ENCODE data around the gene MAGI1. TPM values are rescaled to one million over a fixed set of nuclear protein-coding genes. Genes with fewer than 3 reads are reported as not detected.
A peak's percentile ranks its signal among the peaks of the same experiment; 100 is the strongest.

Gene MAGI1
- total RNA-seq, 1 donor from 2014 or later = 18.7 TPM

DNA sequence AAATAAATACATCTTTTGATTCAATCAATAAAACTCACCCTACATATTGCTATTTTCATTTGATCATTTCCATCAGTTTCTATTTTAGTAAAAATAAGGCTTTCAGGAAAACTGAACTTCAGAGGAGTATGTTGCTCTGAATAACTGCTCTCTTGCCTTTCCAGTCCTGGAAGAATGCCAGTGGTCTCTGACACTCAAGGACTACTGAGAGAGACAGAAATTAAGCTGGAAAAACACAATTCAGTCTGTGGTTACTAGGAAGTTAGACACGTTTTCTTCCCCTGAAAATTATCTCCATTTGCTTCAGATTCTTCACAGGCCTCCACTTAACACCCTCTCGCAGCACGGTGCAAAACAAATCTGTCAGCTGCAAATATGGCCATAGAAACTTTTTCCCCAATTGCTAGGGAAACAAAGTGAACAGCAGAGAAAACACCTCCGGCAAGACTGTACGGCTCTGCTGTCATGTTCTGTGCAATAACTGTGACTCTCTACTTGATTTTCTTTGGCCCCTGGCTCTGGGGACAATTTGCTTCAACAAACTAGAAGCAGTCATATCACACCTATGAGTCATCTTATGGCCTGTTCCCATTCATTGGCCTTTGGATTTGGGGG, 353.0 kb downstream of the MAGI1 start:
- Mint-ChIP-seq H3K27ac (ENCODE audit: unreplicated experiment) (peak overlapping the region; percentile 65), H3K27me3 (ENCODE audit: low read depth) (no peaks in the 10 kb centered on the region), H3K36me3 (ENCODE audit: low read depth) (no peaks in the 10 kb centered on the region), H3K4me1 (ENCODE audit: low read depth) (peaks cover 19% of the 10 kb centered on the region), H3K4me3 (ENCODE audit: unreplicated experiment) (no peak overlapping the region), H3K9me3 (ENCODE audit: low read depth) (no peaks in the 10 kb centered on the region)
- no peak for TF ChIP-seq CTCF (IDR thresholded peaks at IDR 0.05)
- DNase-seq (ENCODE audit: low spot score) = no peak

- DNase-seq (ENCODE audit: low spot score) = no peak
- Mint-ChIP-seq H3K4me3 (ENCODE audit: unreplicated experiment) (no peak overlapping the region), H3K36me3 (ENCODE audit: low read depth) (no peaks in the 10 kb centered on the region), H3K27ac (ENCODE audit: unreplicated experiment) (no peak overlapping the region), H3K4me1 (ENCODE audit: low read depth) (peaks cover 6% of the 10 kb centered on the region), H3K27me3 (ENCODE audit: low read depth) (no peaks in the 10 kb centered on the region), H3K9me3 (ENCODE audit: low read depth) (no peaks in the 10 kb centered on the region)
- TF ChIP-seq CTCF (IDR thresholded peaks at IDR 0.05) = no peak
Observed at GRCh38 chr3:65678516-65678915, 360.2 kb downstream of the MAGI1 start.

GRCh38 chr3:65677486-65678010, 361.2 kb downstream of the MAGI1 start:
- no peaks in the 10 kb centered on the region for H3K9me3 Mint-ChIP-seq (ENCODE audit: low read depth)
- DNase-seq (ENCODE audit: low spot score) = no peak
- H3K36me3 Mint-ChIP-seq (ENCODE audit: low read depth) = no peaks in the 10 kb centered on the region
- no peak overlapping the region for H3K27ac Mint-ChIP-seq (ENCODE audit: unreplicated experiment)
- H3K27me3 Mint-ChIP-seq (ENCODE audit: low read depth) = no peaks in the 10 kb centered on the region
- H3K4me3 Mint-ChIP-seq (ENCODE audit: unreplicated experiment) = no peak overlapping the region
- H3K4me1 Mint-ChIP-seq (ENCODE audit: low read depth) = peaks cover 6% of the 10 kb centered on the region
- TF ChIP-seq CTCF (IDR thresholded peaks at IDR 0.05) = no peak

DNA sequence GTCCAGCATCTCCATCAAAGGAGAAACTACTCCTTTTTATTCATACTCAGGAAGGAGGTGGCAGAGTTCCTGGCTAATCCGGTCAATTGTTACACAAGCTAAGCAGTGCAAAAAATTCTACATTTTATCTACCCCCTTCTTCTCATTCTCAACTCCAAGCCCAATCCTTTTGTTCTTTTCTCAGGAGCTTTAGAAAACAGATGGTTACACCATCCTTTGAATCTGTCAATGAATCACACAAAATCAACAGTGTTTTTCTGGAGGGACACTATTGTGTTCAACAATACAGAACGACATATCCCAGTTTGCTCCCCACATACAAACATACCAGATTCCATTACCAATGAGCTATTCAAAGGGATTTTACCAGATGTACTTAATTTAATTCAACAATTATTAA, 362.1 kb downstream of the MAGI1 start:
- no peaks in the 10 kb centered on the region for H3K9me3 Mint-ChIP-seq (ENCODE audit: low read depth)
- H3K4me3 Mint-ChIP-seq (ENCODE audit: unreplicated experiment) = no peak overlapping the region
- H3K27me3 Mint-ChIP-seq (ENCODE audit: low read depth) = no peaks in the 10 kb centered on the region
- no peak for TF ChIP-seq CTCF (IDR thresholded peaks at IDR 0.05)
- H3K27ac Mint-ChIP-seq (ENCODE audit: unreplicated experiment) = no peak overlapping the region
- H3K36me3 Mint-ChIP-seq (ENCODE audit: low read depth) = no peaks in the 10 kb centered on the region
- H3K4me1 Mint-ChIP-seq (ENCODE audit: low read depth) = peaks cover 6% of the 10 kb centered on the region
- no peak for DNase-seq (ENCODE audit: low spot score)

GRCh38 chr3:65675011-65675410, 363.7 kb downstream of the MAGI1 start:
- TF ChIP-seq CTCF (IDR thresholded peaks at IDR 0.05) = no peak
- Mint-ChIP-seq H3K4me1 (ENCODE audit: low read depth) (peaks cover 6% of the 10 kb centered on the region), H3K36me3 (ENCODE audit: low read depth) (no peaks in the 10 kb centered on the region), H3K27me3 (ENCODE audit: low read depth) (no peaks in the 10 kb centered on the region), H3K27ac (ENCODE audit: unreplicated experiment) (no peak overlapping the region), H3K9me3 (ENCODE audit: low read depth) (no peaks in the 10 kb centered on the region), H3K4me3 (ENCODE audit: unreplicated experiment) (no peak overlapping the region)
- no peak for DNase-seq (ENCODE audit: low spot score)
